Measurements from ENCODE around the gene UBAP2.
A peak's percentile ranks its signal among the peaks of the same experiment; 100 is the strongest.
"Not testable (repeated sequence)": the region's sequence is repeated elsewhere in the genome, so short reads cannot be mapped to it uniquely, and the experiment has no call there.

UBAP2 gene

GRCh38 chr9:34059281-34059680 lies 10.6 kb upstream of the UBAP2 start:
- no peak for DNase-seq (ENCODE audit: low read depth, low spot score)
- H3K4me3 ChIP-seq (ENCODE audit: low read length), result no peak overlapping the region

- no peak for DNase-seq (ENCODE audit: low read depth, low spot score)
- peak overlapping the region; percentile 72 for H3K4me3 ChIP-seq (ENCODE audit: low read length)
Measured at GRCh38 chr9:34049630-34050384, 1.1 kb upstream of the UBAP2 start.

- H3K4me3 ChIP-seq (ENCODE audit: low read length), result peak overlapping the region; percentile 72
- peak; percentile 48 for DNase-seq (ENCODE audit: low read depth, low spot score)
Measured at GRCh38 chr9:34047864-34048726, 592 bp downstream of the UBAP2 start.

GRCh38 chr9:34046784-34047379 lies 1.8 kb downstream of the UBAP2 start:
- peak overlapping the region; percentile 72 for H3K4me3 ChIP-seq (ENCODE audit: low read length)
- peak; percentile 51 for DNase-seq (ENCODE audit: low read depth, low spot score)

- no peak for DNase-seq (ENCODE audit: low read depth, low spot score)
- no peak overlapping the region for H3K4me3 ChIP-seq (ENCODE audit: low read length)
Measured at GRCh38 chr9:34045903-34046302, 2.8 kb downstream of the UBAP2 start.

- H3K4me3 ChIP-seq (ENCODE audit: low read length); DNase-seq (ENCODE audit: low read depth, low spot score): not testable (repeated sequence)
Measured at GRCh38 chr9:34042074-34042473, 6.6 kb downstream of the UBAP2 start.

- not testable (repeated sequence) for H3K4me3 ChIP-seq (ENCODE audit: low read length); DNase-seq (ENCODE audit: low read depth, low spot score)
Measured at GRCh38 chr9:34038851-34039250, 9.8 kb downstream of the UBAP2 start.

- no peak for DNase-seq (ENCODE audit: low read depth, low spot score)
- no peak overlapping the region for H3K4me3 ChIP-seq (ENCODE audit: low read length)
Measured at GRCh38 chr9:34037626-34038025, 11.1 kb downstream of the UBAP2 start.

GRCh38 chr9:34036625-34037024 lies 12.1 kb downstream of the UBAP2 start:
- H3K4me3 ChIP-seq (ENCODE audit: low read length), result no peak overlapping the region
- no peak for DNase-seq (ENCODE audit: low read depth, low spot score)

- H3K4me3 ChIP-seq (ENCODE audit: low read length), result no peak overlapping the region
- DNase-seq (ENCODE audit: low read depth, low spot score), result no peak
Measured at GRCh38 chr9:34035656-34036055, 13.0 kb downstream of the UBAP2 start.

GRCh38 chr9:34034698-34035065 lies 14.0 kb downstream of the UBAP2 start:
- DNase-seq (ENCODE audit: low read depth, low spot score), result no peak
- no peak overlapping the region for H3K4me3 ChIP-seq (ENCODE audit: low read length)

GRCh38 chr9:34032631-34033030 lies 16.1 kb downstream of the UBAP2 start:
- DNase-seq (ENCODE audit: low read depth, low spot score), result no peak
- no peak overlapping the region for H3K4me3 ChIP-seq (ENCODE audit: low read length)

- DNase-seq (ENCODE audit: low read depth, low spot score), result no peak
- H3K4me3 ChIP-seq (ENCODE audit: low read length), result no peak overlapping the region
Measured at GRCh38 chr9:34027845-34028574, 20.7 kb downstream of the UBAP2 start.

- DNase-seq (ENCODE audit: low read depth, low spot score), result no peak
- no peak overlapping the region for H3K4me3 ChIP-seq (ENCODE audit: low read length)
Measured at GRCh38 chr9:34025811-34026210, 22.9 kb downstream of the UBAP2 start.

GRCh38 chr9:34025062-34025461 lies 23.6 kb downstream of the UBAP2 start:
- DNase-seq (ENCODE audit: low read depth, low spot score), result no peak
- no peak overlapping the region for H3K4me3 ChIP-seq (ENCODE audit: low read length)

GRCh38 chr9:34024476-34024875 lies 24.2 kb downstream of the UBAP2 start:
- not testable (repeated sequence) for DNase-seq (ENCODE audit: low read depth, low spot score); H3K4me3 ChIP-seq (ENCODE audit: low read length)

- H3K4me3 ChIP-seq (ENCODE audit: low read length), result no peak overlapping the region
- DNase-seq (ENCODE audit: low read depth, low spot score), result no peak
Measured at GRCh38 chr9:34016149-34016548, 32.5 kb downstream of the UBAP2 start.

GRCh38 chr9:34010979-34011378 lies 37.7 kb downstream of the UBAP2 start:
- DNase-seq (ENCODE audit: low read depth, low spot score), result peak; percentile 15
- H3K4me3 ChIP-seq (ENCODE audit: low read length), result no peak overlapping the region

GRCh38 chr9:34001951-34002350 lies 46.7 kb downstream of the UBAP2 start:
- DNase-seq (ENCODE audit: low read depth, low spot score), result no peak
- H3K4me3 ChIP-seq (ENCODE audit: low read length), result no peak overlapping the region

Data from Jurkat, Clone E6-1 (cell line).